Measurements from ENCODE around the gene GATAD1.
"Not testable (repeated sequence)": the region's sequence is repeated elsewhere in the genome, so short reads cannot be mapped to it uniquely, and the experiment has no call there.

GATAD1 gene

DNA sequence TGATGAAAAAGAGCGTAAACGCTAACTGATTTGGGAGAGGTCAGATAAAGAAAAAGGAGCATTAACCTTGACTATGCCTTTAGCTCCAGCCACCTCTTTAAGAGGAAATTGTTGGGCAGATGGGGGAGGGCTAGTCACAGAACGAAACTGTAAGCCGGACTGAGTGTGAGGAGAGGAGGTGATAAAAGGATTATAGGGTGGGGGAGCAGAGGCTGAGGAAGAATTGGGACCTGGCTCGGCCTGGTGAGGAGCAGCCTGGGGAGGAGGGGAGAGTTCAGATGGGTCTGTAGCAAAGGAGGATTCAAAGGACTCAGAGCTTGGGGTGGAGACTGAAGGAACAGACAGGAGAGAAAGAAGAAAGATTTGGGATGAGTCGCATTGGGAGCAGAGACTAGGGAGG is 36.3 kb downstream of the GATAD1 start:
- not testable (repeated sequence) for DNase-seq (ENCODE audit: low read depth)

GRCh38 chr7:92484226-92484625 is 36.9 kb downstream of the GATAD1 start:
- not testable (repeated sequence) for DNase-seq (ENCODE audit: low read depth)

- peak; percentile 3 for DNase-seq (ENCODE audit: low read depth)
Measured at GRCh38 chr7:92485267-92485892, 38.1 kb downstream of the GATAD1 start.

- DNase-seq (ENCODE audit: low read depth), result no peak
Measured at GRCh38 chr7:92485974-92486373, 38.7 kb downstream of the GATAD1 start.

GRCh38 chr7:92487804-92488203 is 40.5 kb downstream of the GATAD1 start:
- no peak for DNase-seq (ENCODE audit: low read depth)

GRCh38 chr7:92489634-92490033 is 42.4 kb downstream of the GATAD1 start:
- DNase-seq (ENCODE audit: low read depth), result no peak

DNA sequence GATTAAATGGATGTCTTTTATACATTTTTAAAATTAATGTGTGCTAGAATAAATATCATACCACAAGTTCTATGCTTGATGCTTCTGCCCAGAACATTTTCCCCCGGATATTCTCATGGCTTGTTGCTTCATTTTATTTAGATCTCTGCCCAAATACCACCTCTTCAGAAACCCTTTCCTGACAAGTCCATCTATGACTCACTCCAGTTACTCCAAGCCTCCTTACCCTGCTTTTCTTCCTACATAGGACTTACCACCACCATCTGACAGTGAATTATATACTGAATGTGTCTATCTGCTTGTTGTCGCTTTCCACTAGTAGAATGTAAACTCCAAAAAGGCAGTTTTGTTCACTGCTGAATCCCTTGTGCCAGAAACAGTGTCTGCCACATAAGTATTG is 49.6 kb downstream of the GATAD1 start:
- peak; percentile 22 for DNase-seq (ENCODE audit: low read depth)

DNA sequence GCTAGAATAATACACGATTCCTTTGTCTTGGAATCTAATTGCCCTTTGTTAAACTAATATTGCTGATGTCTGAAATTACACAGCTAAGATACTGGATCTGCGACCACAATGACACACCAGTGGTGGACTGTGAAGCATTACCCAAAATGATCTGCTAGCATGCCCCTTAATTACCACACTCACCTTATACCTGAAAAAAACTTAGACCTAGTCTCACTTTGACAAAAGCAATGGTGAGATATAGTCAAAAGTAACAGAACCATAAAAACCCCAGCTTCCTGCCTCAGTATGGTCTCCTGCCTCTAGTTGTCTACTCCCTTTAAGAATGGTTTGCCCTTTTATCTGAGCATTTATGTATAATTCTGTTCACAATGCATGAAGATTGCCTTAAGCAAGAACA is 51.3 kb downstream of the GATAD1 start:
- no peak for DNase-seq (ENCODE audit: low read depth)

DNA sequence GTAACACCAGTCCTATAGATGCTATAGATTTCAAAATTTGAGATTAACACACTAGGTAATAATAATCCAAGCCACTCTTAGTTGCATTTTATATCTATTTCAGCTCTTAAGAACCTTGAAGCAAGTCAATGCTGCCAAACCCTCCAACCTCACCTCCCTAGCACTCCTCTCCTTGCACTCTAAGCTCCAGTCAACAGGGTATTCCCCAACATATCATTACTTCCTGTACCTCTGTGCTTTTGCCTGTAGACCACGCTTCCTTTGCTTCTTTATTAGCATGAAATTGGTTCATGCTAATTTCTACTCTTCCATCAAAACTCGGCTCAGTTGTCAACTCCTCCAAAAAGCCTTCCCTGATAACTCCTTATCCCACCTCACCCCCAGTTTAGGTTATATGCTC is 56.5 kb downstream of the GATAD1 start:
- DNase-seq (ENCODE audit: low read depth), result no peak

- DNase-seq (ENCODE audit: low read depth), result no peak
Measured at GRCh38 chr7:92504563-92504962, 57.3 kb downstream of the GATAD1 start.

DNA sequence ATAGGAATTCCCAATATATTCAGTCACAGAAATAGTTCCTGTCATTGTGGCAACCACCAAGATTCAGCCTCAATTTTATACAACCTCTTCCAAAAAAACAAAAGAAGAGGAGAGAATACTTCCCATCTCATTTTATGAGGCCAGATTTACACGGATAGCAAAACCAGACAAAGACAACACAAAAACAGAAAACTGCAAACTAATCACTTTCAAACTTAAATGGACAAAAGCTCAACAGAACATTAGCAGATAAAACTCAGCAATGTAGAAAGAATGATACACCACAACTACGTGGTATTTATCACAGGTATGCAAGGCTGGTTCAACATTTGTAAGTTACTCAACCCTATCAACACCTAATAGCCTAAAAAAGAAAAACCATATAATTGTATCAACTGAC is 59.1 kb downstream of the GATAD1 start:
- DNase-seq (ENCODE audit: low read depth), result no peak

- no peak for DNase-seq (ENCODE audit: low read depth)
Measured at GRCh38 chr7:92508946-92509345, 61.7 kb downstream of the GATAD1 start.
